Right hindlimb (tissue), 1 donor: Measurements from ENCODE around the gene KRTAP19-7.

Experiments used
- DNase-seq: peaks from one replicate; pipeline ENCODE4 v3.0.0-alpha.2; 2018

Gene KRTAP19-7

GRCh38 chr21:30561264-30561895 lies at the start of gene KRTAP19-7:
Gene KRTAP19-7, minus strand, starts transcription at chr21:30561314. Its CDS starts 25 bp downstream, at chr21:30561289.
- DNase-seq, result no peak

GRCh38 chr21:30605968-30606367 lies 44.9 kb upstream of the KRTAP19-7 start:
- no peak for DNase-seq

GRCh38 chr21:30600787-30601186 lies 39.7 kb upstream of the KRTAP19-7 start, which contains the start of gene KRTAP22-1:
Gene KRTAP22-1, plus strand, starts transcription at chr21:30601087.
- DNase-seq, result no peak

GRCh38 chr21:30598802-30599201 lies 37.7 kb upstream of the KRTAP19-7 start, which contains the start of gene KRTAP6-2:
Gene KRTAP6-2, minus strand, starts transcription at chr21:30598902. Its CDS starts 28 bp downstream, at chr21:30598874.
- DNase-seq, result no peak

- no peak for DNase-seq
These were observed 31.0 kb upstream of the KRTAP19-7 start, which contains the start of gene KRTAP6-3 for GRCh38 chr21:30592140-30592539. Gene KRTAP6-3, plus strand, starts transcription at chr21:30592440. Its CDS starts 6 bp downstream, at chr21:30592446.

GRCh38 chr21:30590297-30590696 lies 29.2 kb upstream of the KRTAP19-7 start, which contains the start of gene KRTAP22-2:
Gene KRTAP22-2, minus strand, starts transcription at chr21:30590397.
- no peak for DNase-seq

- DNase-seq, result no peak
These were observed 21.8 kb upstream of the KRTAP19-7 start for GRCh38 chr21:30582870-30583269.

- DNase-seq, result no peak
These were observed 19.0 kb upstream of the KRTAP19-7 start for GRCh38 chr21:30580132-30580531.

- DNase-seq, result no peak
These were observed 18.2 kb upstream of the KRTAP19-7 start for GRCh38 chr21:30579346-30579745.

- DNase-seq, result no peak
These were observed 16.7 kb upstream of the KRTAP19-7 start for GRCh38 chr21:30577766-30578165.

- no peak for DNase-seq
These were observed 6.5 kb upstream of the KRTAP19-7 start for GRCh38 chr21:30567617-30568016.

- no peak for DNase-seq
These were observed 2.5 kb upstream of the KRTAP19-7 start for GRCh38 chr21:30563630-30564029.

GRCh38 chr21:30563072-30563471 lies 2.0 kb upstream of the KRTAP19-7 start:
- no peak for DNase-seq

GRCh38 chr21:30561957-30562356 lies 843 bp upstream of the KRTAP19-7 start:
- no peak for DNase-seq

- no peak for DNase-seq
These were observed 6.0 kb downstream of the KRTAP19-7 start for GRCh38 chr21:30555095-30555494.

GRCh38 chr21:30552782-30553181 lies 8.3 kb downstream of the KRTAP19-7 start:
- no peak for DNase-seq

GRCh38 chr21:30541764-30542163 lies 19.4 kb downstream of the KRTAP19-7 start, which contains the start of gene KRTAP19-6:
Gene KRTAP19-6, minus strand, starts transcription at chr21:30541864. Its CDS starts 31 bp downstream, at chr21:30541833.
- no peak for DNase-seq

GRCh38 chr21:30518876-30519275 lies 42.2 kb downstream of the KRTAP19-7 start:
- DNase-seq, result no peak

GRCh38 chr21:30515681-30516080 lies 45.4 kb downstream of the KRTAP19-7 start:
- DNase-seq, result no peak
